ENCODE measurements around the gene BTBD3. TPM values are rescaled to one million over a fixed set of nuclear protein-coding genes. Genes with fewer than 3 reads are reported as not detected.

The BTBD3 gene
- total RNA-seq, 1 donor from 2014 or later = 114 TPM

DNA sequence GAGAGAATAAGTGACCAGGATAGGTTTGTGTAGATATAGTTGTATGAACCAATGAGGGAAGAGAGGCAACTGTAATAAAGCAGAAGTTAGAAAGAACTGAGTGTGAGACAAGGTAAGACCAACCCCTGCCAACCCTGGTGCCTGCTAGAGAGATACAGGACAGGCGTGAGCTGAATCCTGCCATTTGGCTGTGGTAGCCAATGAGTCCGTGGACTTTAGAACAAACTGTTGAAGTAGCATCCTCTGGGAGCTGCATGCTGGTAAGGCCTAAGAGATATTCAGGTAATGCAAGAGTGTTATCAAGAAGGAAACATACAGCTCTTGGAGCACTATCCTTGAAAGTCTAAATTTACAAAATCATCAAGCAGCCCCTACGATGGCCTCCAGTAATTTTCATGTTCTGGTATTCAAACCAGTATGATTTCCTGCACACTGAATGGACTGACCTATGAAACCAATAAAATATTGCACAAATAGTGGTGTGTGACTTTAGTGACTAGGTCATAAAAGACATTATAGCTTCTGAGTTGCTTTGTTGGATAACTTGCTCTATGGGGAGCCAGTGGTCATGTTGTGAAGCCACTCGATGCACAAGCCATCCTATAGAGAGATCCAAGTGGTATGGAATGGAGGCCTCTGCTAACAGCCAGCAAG, 24.0 kb downstream of the BTBD3 start:
- Mint-ChIP-seq H3K4me3 (no peak overlapping the region), H3K4me1 (ENCODE audit: unreplicated experiment) (peaks cover 4% of the 10 kb centered on the region), H3K9me3 (peaks cover 4% of the 10 kb centered on the region), H3K27ac (no peak overlapping the region), H3K36me3 (no peaks in the 10 kb centered on the region), H3K27me3 (no peaks in the 10 kb centered on the region)
- TF ChIP-seq, protein P1, sequence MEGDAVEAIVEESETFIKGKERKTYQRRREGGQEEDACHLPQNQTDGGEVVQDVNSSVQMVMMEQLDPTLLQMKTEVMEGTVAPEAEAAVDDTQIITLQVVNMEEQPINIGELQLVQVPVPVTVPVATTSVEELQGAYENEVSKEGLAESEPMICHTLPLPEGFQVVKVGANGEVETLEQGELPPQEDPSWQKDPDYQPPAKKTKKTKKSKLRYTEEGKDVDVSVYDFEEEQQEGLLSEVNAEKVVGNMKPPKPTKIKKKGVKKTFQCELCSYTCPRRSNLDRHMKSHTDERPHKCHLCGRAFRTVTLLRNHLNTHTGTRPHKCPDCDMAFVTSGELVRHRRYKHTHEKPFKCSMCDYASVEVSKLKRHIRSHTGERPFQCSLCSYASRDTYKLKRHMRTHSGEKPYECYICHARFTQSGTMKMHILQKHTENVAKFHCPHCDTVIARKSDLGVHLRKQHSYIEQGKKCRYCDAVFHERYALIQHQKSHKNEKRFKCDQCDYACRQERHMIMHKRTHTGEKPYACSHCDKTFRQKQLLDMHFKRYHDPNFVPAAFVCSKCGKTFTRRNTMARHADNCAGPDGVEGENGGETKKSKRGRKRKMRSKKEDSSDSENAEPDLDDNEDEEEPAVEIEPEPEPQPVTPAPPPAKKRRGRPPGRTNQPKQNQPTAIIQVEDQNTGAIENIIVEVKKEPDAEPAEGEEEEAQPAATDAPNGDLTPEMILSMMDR (conservative IDR thresholded peaks at IDR 0.05) = no peak
- DNase-seq (ENCODE audit: extremely low spot score, unreplicated experiment) = no peak

DNA sequence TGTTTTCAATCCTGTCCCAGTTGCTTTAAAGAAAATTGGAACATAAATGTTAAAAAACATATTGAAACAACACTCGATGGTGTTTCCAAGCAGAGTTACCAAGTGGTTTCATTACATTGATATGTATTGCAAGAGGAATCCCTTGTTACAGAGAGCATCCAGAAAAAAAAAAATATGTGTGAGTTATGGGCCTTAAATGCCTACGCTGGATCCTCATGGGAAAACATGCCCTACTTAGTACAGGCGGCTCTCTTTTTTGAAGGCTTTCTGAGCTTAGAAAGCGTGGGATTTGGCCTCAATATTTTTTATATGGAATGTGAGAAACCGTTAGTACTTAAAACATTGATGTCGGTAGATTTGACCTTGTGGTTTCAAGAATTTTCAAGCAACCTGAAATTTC, 26.1 kb downstream of the BTBD3 start:
- Mint-ChIP-seq H3K27me3 (no peaks in the 10 kb centered on the region), H3K4me1 (ENCODE audit: unreplicated experiment) (peaks cover 4% of the 10 kb centered on the region), H3K4me3 (no peak overlapping the region), H3K9me3 (peaks cover 4% of the 10 kb centered on the region), H3K36me3 (no peaks in the 10 kb centered on the region), H3K27ac (no peak overlapping the region)
- no peak for DNase-seq (ENCODE audit: extremely low spot score, unreplicated experiment)
- TF ChIP-seq, protein P1 (conservative IDR thresholded peaks at IDR 0.05) = no peak

DNA sequence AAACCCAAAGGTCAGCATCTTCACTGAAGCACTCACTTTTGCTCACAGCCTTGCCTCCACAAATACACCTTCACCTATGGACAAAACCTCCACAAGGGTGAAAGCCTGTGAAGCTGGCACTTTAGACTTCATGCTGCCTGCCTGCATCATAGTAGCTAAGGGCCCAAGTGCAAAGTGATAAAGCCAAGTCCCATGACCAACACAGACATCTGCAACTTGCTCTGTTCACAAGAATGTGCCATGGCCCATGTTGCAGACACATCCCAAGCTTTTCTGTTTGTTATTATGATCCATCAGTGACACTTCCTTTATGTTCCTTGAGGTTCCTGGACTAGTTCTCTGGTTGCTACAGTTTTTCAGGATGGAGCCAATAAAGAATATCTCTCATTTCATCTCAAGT, 31.1 kb downstream of the BTBD3 start:
- Mint-ChIP-seq H3K27ac (no peak overlapping the region), H3K27me3 (no peaks in the 10 kb centered on the region), H3K36me3 (no peaks in the 10 kb centered on the region), H3K9me3 (no peaks in the 10 kb centered on the region), H3K4me3 (no peak overlapping the region), H3K4me1 (ENCODE audit: unreplicated experiment) (peaks cover 4% of the 10 kb centered on the region)
- TF ChIP-seq, protein P1 (conservative IDR thresholded peaks at IDR 0.05) = no peak
- DNase-seq (ENCODE audit: extremely low spot score, unreplicated experiment) = no peak

DNA sequence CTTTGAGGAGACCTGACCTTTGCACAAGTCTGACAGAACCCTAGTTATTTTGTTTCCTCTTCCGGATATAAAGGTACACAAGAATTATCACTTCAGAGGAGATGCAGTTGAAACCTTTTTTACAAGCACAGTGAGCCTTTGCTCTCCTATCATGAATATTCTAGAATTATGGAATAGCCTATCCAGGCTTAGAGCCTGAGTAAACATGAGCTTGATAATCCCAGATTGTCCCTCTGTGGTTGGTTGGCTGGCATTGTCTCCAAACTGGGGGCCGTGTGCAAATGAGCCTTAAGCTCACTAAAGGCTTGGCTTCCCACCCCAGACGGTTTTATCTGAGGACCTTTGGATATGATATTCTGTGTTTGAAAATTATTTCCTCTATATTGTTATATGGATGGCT, 32.0 kb downstream of the BTBD3 start:
- Mint-ChIP-seq H3K27me3 (no peaks in the 10 kb centered on the region), H3K27ac (no peak overlapping the region), H3K4me1 (ENCODE audit: unreplicated experiment) (peaks cover 4% of the 10 kb centered on the region), H3K4me3 (no peak overlapping the region), H3K9me3 (peaks cover 1% of the 10 kb centered on the region), H3K36me3 (no peaks in the 10 kb centered on the region)
- no peak for DNase-seq (ENCODE audit: extremely low spot score, unreplicated experiment)
- TF ChIP-seq, protein P1 (conservative IDR thresholded peaks at IDR 0.05) = no peak

DNA sequence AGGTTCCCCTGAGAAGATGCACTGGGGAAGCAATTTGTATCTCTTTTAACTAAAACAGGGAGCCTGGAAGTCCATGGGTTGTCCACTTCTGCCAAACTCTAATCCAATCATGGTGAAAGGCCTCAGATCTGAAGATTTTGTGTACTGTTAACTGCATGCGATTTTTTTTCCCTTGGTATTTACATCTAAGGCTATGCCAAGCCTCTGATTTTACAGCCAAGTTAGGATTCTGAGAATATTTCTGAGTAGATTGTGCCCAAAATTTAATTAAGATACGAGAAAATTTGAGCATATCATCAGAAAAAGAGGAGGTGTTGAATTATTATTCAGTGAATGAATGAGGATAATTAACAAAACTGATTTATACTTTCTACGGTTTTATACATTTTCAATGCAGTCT, 34.0 kb downstream of the BTBD3 start:
- Mint-ChIP-seq H3K27ac (no peak overlapping the region), H3K27me3 (no peaks in the 10 kb centered on the region), H3K4me3 (no peak overlapping the region), H3K9me3 (peaks cover 4% of the 10 kb centered on the region), H3K36me3 (no peaks in the 10 kb centered on the region), H3K4me1 (ENCODE audit: unreplicated experiment) (no peaks in the 10 kb centered on the region)
- no peak for DNase-seq (ENCODE audit: extremely low spot score, unreplicated experiment)
- TF ChIP-seq, protein P1 (conservative IDR thresholded peaks at IDR 0.05) = no peak

Measured in type B pancreatic cell (in vitro differentiated cells).